ENCODE measurements around the gene GJB3. TPM values are rescaled to one million over a fixed set of nuclear protein-coding genes. Genes with fewer than 3 reads are reported as not detected.
"Not testable (repeated sequence)": the region's sequence is repeated elsewhere in the genome, so short reads cannot be mapped to it uniquely, and the experiment has no call there.

GJB3 gene
- total and polyA plus RNA-seq, 4 donors = 0.21 to 1.0 (median 0.42) TPM; not detected in 1

- Histone ChIP-seq H3K27ac (ENCODE audit: low read depth in 1 of 2, low read length in 2 of 2) (no peak overlapping the region), H3K4me3 (ENCODE audit: low read length in 2 of 2) (no peak overlapping the region), H3K36me3 (ENCODE audit: control insufficient read depth in 1 of 2, insufficient read depth in 2 of 2, low read length in 1 of 2) (no peaks in the 10 kb centered on the region), H3K9me3 (ENCODE audit: control insufficient read depth, low read length) (no peaks in the 10 kb centered on the region), H3K4me1 (ENCODE audit: control insufficient read depth in 1 of 2, insufficient read depth in 2 of 2, low read length in 2 of 2) (no peaks in the 10 kb centered on the region), H3K27me3 (ENCODE audit: control insufficient read depth in 1 of 2, insufficient read depth in 2 of 2, low read length in 1 of 2) (no peaks in the 10 kb centered on the region)
- WGBS, 2 donors = 49 to 51% methylated on average over 8 of the region's 8 CpGs
- intact Hi-C loops (cut with DNase I) = no loop called here
- no peak for ATAC-seq (ENCODE audit: low FRiP score)
- no peak for DNase-seq
Observed at GRCh38 chr1:34763142-34763781, 17.8 kb upstream of the GJB3 start.

- Histone ChIP-seq H3K4me3 (ENCODE audit: low read length in 2 of 2) (no peak overlapping the region), H3K36me3 (ENCODE audit: control insufficient read depth in 1 of 2, insufficient read depth in 2 of 2, low read length in 1 of 2) (no peaks in the 10 kb centered on the region), H3K27me3 (ENCODE audit: control insufficient read depth in 1 of 2, insufficient read depth in 2 of 2, low read length in 1 of 2) (no peaks in the 10 kb centered on the region), H3K4me1 (ENCODE audit: control insufficient read depth in 1 of 2, insufficient read depth in 2 of 2, low read length in 2 of 2) (no peaks in the 10 kb centered on the region), H3K27ac (ENCODE audit: low read depth in 1 of 2, low read length in 2 of 2) (no peak overlapping the region), H3K9me3 (ENCODE audit: control insufficient read depth, low read length) (no peaks in the 10 kb centered on the region)
- DNase-seq (no peak), ATAC-seq (ENCODE audit: low FRiP score) (no peak)
- 71 to 72% methylated on average over 3 of the region's 3 CpGs for WGBS, 2 donors
- intact Hi-C loops (cut with DNase I) = no loop called here
Observed at GRCh38 chr1:34768856-34769255, 12.2 kb upstream of the GJB3 start.

DNA sequence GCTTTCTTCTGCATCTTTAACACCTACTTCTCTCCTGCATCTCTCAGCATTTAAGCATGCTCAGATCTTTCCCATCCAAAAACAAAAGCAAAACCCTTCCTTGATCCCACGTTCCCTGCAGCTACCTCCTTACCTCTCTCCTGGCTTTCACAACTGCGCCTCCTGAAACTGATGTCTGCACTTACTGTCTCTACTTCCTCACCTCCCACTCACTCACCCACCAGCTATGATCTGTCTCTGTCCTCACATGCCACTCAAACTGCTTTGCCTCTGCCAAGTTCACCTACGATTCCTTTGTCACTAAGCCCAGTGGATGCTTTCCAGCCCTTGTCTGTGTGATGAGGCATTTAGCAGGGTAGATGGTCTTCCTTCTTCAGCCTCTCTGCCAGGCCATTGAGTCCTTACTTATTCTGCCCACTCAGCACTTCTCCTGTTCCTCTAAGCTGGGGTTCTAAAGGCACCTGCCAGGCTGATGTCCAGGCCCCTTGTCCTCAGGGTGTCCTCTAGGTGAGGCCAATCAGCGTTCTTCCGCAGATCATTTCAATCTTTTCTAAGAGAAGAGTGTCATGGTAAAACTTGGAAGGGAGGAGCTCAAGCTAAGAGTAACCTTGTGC lies 10.0 kb upstream of the GJB3 start:
- no peaks in the 10 kb centered on the region for H3K36me3 ChIP-seq (ENCODE audit: control insufficient read depth in 1 of 2, insufficient read depth in 2 of 2, low read length in 1 of 2)
- H3K27ac ChIP-seq (ENCODE audit: low read depth in 1 of 2, low read length in 2 of 2) = no peak overlapping the region
- ATAC-seq (ENCODE audit: low FRiP score) = no peak
- no peaks in the 10 kb centered on the region for H3K4me1 ChIP-seq (ENCODE audit: control insufficient read depth in 1 of 2, insufficient read depth in 2 of 2, low read length in 2 of 2)
- H3K4me3 ChIP-seq (ENCODE audit: low read length in 2 of 2) = no peak overlapping the region
- no peaks in the 10 kb centered on the region for H3K9me3 ChIP-seq (ENCODE audit: control insufficient read depth, low read length)
- WGBS, 2 donors = 85 to 89% methylated on average over 5 of the region's 5 CpGs
- intact Hi-C loops (cut with DNase I) = no loop called here
- no peaks in the 10 kb centered on the region for H3K27me3 ChIP-seq (ENCODE audit: control insufficient read depth in 1 of 2, insufficient read depth in 2 of 2, low read length in 1 of 2)
- no peak for DNase-seq

DNA sequence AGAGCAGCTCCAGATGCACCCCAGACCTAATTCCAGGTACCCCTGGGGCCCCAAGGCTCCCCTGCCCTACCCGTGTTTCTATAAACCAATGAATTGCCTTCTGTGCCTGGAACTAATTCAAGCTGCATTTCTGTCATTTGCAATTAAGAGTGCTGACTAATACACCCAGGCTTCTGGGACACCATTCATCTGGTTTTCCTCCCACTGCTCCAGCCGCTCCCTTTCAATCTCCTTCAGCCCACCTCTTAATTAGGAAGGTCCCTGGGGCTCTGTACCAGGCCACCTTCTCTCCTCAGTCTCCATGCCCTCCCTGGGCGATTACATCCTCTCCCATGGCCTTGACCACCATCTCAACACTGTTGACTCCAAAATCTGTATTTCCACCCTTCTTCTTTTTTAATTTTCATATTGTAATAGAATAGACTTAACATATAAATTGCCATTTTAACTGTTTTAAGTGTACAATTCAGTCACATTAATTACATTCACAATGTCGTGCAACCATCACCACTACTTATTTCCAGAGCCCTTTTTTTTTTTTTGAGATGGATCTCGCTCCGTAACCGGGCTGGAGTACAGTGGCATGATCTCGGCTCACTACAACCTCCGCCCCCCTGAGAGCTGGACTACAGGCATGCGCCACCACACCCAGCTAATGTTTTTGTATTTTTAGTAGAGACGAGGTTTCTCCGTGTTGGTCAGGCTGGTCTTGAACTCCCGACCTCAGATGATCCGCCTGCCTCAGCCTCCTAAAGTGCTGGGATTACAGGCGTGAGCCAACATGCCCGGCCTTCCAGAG lies 9.2 kb upstream of the GJB3 start:
- no peak for ATAC-seq (ENCODE audit: low FRiP score)
- WGBS, 2 donors = 86 to 87% methylated on average over 16 of the region's 16 CpGs
- Histone ChIP-seq H3K36me3 (ENCODE audit: control insufficient read depth in 1 of 2, insufficient read depth in 2 of 2, low read length in 1 of 2) (no peaks in the 10 kb centered on the region), H3K4me3 (ENCODE audit: low read length in 2 of 2) (no peak overlapping the region), H3K9me3 (ENCODE audit: control insufficient read depth, low read length) (no peaks in the 10 kb centered on the region), H3K27me3 (ENCODE audit: control insufficient read depth in 1 of 2, insufficient read depth in 2 of 2, low read length in 1 of 2) (no peaks in the 10 kb centered on the region), H3K4me1 (ENCODE audit: control insufficient read depth in 1 of 2, insufficient read depth in 2 of 2, low read length in 2 of 2) (no peaks in the 10 kb centered on the region), H3K27ac (ENCODE audit: low read depth in 1 of 2, low read length in 2 of 2) (no peak overlapping the region)
- intact Hi-C loops (cut with DNase I) = no loop called here
- no peak for DNase-seq

DNA sequence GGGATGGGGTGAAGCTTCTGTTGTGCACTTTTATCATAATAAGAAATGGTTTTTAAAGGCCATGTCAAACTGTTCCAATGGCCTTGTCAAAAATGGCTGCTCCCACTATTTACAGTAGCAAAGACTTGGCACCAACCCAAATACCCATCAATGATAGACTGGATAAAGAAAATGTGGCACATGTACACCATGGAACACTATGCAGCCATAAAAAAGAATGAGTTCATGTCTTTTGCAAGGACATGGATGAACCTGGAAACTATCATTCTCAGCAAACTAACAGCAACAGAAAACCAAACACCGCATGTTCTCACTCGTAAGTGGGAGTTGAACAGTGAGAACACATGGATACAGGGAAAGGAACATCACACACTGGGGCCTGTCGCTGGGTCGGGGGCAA lies 7.9 kb upstream of the GJB3 start:
- ATAC-seq (ENCODE audit: low FRiP score); H3K4me3 ChIP-seq (ENCODE audit: low read length in 2 of 2); H3K4me1 ChIP-seq (ENCODE audit: control insufficient read depth in 1 of 2, insufficient read depth in 2 of 2, low read length in 2 of 2); DNase-seq; intact Hi-C loops (cut with DNase I); H3K27ac ChIP-seq (ENCODE audit: low read depth in 1 of 2, low read length in 2 of 2); H3K36me3 ChIP-seq (ENCODE audit: control insufficient read depth in 1 of 2, insufficient read depth in 2 of 2, low read length in 1 of 2); H3K27me3 ChIP-seq (ENCODE audit: control insufficient read depth in 1 of 2, insufficient read depth in 2 of 2, low read length in 1 of 2); H3K9me3 ChIP-seq (ENCODE audit: control insufficient read depth, low read length): not testable (repeated sequence)
- WGBS, 2 donors = 85 to 94% methylated on average over 4 of the region's 4 CpGs

- H3K27ac ChIP-seq (ENCODE audit: low read depth in 1 of 2, low read length in 2 of 2) = no peak overlapping the region
- no peaks in the 10 kb centered on the region for H3K27me3 ChIP-seq (ENCODE audit: control insufficient read depth in 1 of 2, insufficient read depth in 2 of 2, low read length in 1 of 2)
- ATAC-seq (ENCODE audit: low FRiP score) (no peak), DNase-seq (peak in 1 of 2 donors; percentile 13)
- intact Hi-C loops (cut with DNase I) = no loop called here
- no peak overlapping the region for H3K4me3 ChIP-seq (ENCODE audit: low read length in 2 of 2)
- WGBS, 2 donors = 55 to 73% methylated on average over 8 of the region's 8 CpGs
- H3K4me1 ChIP-seq (ENCODE audit: control insufficient read depth in 1 of 2, insufficient read depth in 2 of 2, low read length in 2 of 2) = no peaks in the 10 kb centered on the region
- no peaks in the 10 kb centered on the region for H3K36me3 ChIP-seq (ENCODE audit: control insufficient read depth in 1 of 2, insufficient read depth in 2 of 2, low read length in 1 of 2)
- no peaks in the 10 kb centered on the region for H3K9me3 ChIP-seq (ENCODE audit: control insufficient read depth, low read length)
Observed at GRCh38 chr1:34774957-34775356, 6.1 kb upstream of the GJB3 start.

DNA sequence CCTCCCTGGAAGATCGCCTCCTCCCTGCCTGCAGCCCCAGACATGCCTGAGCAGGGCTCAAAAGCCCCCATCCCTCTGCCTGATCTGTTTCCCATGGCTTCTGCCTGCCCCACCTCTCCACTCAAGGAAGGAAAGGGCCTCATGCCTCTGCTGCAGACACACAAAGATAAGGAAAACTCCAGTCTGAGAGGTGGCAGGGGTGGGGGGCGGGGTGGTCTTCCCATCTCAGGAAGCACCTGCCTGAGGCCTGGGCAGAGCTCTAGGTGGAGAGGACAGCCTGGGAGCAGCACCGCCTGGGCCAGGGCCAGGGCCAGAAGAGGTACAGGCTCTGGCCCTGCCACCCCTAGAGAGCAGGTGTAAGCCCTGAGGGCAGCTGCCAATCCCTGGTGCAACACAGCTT lies 4.1 kb upstream of the GJB3 start:
- H3K4me1 ChIP-seq (ENCODE audit: control insufficient read depth in 1 of 2, insufficient read depth in 2 of 2, low read length in 2 of 2) = no peaks in the 10 kb centered on the region

DNA sequence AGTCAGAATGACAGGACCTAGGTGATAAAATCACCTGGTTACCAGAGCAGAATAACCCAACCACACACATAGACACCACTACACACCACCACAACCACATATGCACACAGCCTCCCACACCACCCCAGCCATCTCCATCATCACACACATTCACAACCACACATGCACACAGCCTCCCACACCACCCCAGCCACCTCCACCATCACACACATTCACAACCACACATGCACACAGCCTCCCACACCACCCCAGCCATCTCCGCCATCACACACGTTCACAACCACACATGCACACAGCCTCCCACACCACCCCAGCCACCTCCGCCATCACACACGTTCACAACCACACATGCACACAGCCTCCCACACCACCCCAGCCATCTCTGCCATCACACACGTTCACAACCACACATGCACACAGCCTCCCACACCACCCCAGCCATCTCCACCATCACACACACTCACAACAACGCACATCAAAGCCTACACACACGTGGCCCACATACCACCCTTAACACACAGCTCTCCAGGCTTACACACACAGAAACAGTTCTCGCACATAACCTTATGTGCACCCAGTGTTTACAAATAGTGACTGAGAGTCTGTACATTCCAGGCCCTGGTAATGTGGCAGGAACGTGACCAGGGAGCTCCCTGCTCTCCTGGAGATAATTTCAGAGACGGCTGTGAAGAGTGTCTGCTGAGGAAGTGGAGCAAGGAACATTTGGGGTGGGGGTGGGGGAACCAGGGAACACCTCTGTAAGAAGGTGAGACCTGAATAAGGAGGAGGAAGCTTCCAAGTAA lies 3.3 kb upstream of the GJB3 start:
- intact Hi-C loops (cut with DNase I) = no loop called here
- no peak for ATAC-seq (ENCODE audit: low FRiP score)
- DNase-seq = peak in 1 of 2 donors; percentile 40

More for the DNA sequence above, 4.1 kb upstream of the GJB3 start:
- no peak overlapping the region for H3K4me3 ChIP-seq (ENCODE audit: low read length in 2 of 2)
- ATAC-seq (ENCODE audit: low FRiP score) = no peak
- H3K27me3 ChIP-seq (ENCODE audit: control insufficient read depth in 1 of 2, insufficient read depth in 2 of 2, low read length in 1 of 2) = no peaks in the 10 kb centered on the region
- no peaks in the 10 kb centered on the region for H3K9me3 ChIP-seq (ENCODE audit: control insufficient read depth, low read length)
- peak in 1 of 2 donors; percentile 51 for DNase-seq
- 76 to 87% methylated on average over 3 of the region's 3 CpGs for WGBS, 2 donors
- no peaks in the 10 kb centered on the region for H3K36me3 ChIP-seq (ENCODE audit: control insufficient read depth in 1 of 2, insufficient read depth in 2 of 2, low read length in 1 of 2)
- no peak overlapping the region for H3K27ac ChIP-seq (ENCODE audit: low read depth in 1 of 2, low read length in 2 of 2)
- intact Hi-C loops (cut with DNase I) = no loop called here

More for the DNA sequence above, 3.3 kb upstream of the GJB3 start:
- Histone ChIP-seq H3K4me1 (ENCODE audit: control insufficient read depth in 1 of 2, insufficient read depth in 2 of 2, low read length in 2 of 2) (no peaks in the 10 kb centered on the region), H3K4me3 (ENCODE audit: low read length in 2 of 2) (no peak overlapping the region), H3K36me3 (ENCODE audit: control insufficient read depth in 1 of 2, insufficient read depth in 2 of 2, low read length in 1 of 2) (no peaks in the 10 kb centered on the region), H3K27me3 (ENCODE audit: control insufficient read depth in 1 of 2, insufficient read depth in 2 of 2, low read length in 1 of 2) (no peaks in the 10 kb centered on the region), H3K9me3 (ENCODE audit: control insufficient read depth, low read length) (no peaks in the 10 kb centered on the region), H3K27ac (ENCODE audit: low read depth in 1 of 2, low read length in 2 of 2) (no peak overlapping the region)
- WGBS, 2 donors = 56 to 76% methylated on average over 10 of the region's 10 CpGs

Measured in aorta (tissue), 5 donors.